ENCODE measurements around the gene FCN2. TPM values are rescaled to one million over a fixed set of nuclear protein-coding genes. Genes with fewer than 3 reads are reported as not detected.
A peak's percentile ranks its signal among the peaks of the same experiment; 100 is the strongest.

The FCN2 gene
- total RNA-seq, 1 donor = not detected

DNA sequence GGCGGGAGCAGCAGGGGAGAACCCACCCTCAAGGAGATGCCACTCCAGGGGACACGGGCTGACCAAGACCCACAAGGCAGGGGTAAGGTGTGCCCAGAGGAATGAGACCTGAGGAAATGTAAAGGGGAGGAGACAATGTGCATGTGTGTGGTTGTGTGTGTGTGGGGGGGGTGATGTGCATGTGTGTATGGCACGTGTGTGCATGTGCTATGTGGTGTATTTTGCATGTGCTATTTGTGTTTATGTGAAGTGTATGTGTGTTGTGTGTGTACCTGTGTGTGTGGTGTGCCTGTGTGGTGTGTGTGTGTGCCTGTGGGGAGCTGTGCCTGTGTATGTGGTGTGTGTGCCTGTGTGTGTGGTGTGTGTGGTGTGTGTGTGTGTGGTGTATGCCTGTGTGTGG, 33.5 kb upstream of the FCN2 start:
- Histone ChIP-seq H3K4me1 (ENCODE audit: insufficient read depth, low read length) (no peaks in the 10 kb centered on the region), H3K27ac (ENCODE audit: low read depth, low read length) (no peak overlapping the region), H3K79me2 (ENCODE audit: insufficient read depth, low read length) (no peaks in the 10 kb centered on the region), H3K36me3 (ENCODE audit: insufficient read depth, low read length) (peaks cover 38% of the 10 kb centered on the region), H4K20me1 (ENCODE audit: insufficient read depth, low read length) (peaks cover 11% of the 10 kb centered on the region), H3K27me3 (ENCODE audit: insufficient read depth, low read length) (no peaks in the 10 kb centered on the region), H2AFZ (ENCODE audit: low read length) (no peak overlapping the region), H3K9me3 (ENCODE audit: low read depth, low read length) (peaks cover 3% of the 10 kb centered on the region), H3K4me3 (ENCODE audit: insufficient read depth, low read length) (no peak overlapping the region), H3K4me2 (ENCODE audit: insufficient read depth, low read length) (no peak overlapping the region)
- peak; percentile 38 for DNase-seq (ENCODE audit: insufficient read length, low spot score, missing footprints)
- TF ChIP-seq, protein P1, sequence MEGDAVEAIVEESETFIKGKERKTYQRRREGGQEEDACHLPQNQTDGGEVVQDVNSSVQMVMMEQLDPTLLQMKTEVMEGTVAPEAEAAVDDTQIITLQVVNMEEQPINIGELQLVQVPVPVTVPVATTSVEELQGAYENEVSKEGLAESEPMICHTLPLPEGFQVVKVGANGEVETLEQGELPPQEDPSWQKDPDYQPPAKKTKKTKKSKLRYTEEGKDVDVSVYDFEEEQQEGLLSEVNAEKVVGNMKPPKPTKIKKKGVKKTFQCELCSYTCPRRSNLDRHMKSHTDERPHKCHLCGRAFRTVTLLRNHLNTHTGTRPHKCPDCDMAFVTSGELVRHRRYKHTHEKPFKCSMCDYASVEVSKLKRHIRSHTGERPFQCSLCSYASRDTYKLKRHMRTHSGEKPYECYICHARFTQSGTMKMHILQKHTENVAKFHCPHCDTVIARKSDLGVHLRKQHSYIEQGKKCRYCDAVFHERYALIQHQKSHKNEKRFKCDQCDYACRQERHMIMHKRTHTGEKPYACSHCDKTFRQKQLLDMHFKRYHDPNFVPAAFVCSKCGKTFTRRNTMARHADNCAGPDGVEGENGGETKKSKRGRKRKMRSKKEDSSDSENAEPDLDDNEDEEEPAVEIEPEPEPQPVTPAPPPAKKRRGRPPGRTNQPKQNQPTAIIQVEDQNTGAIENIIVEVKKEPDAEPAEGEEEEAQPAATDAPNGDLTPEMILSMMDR (IDR thresholded peaks at IDR 0.05; ENCODE audit: extremely low read depth, low read depth, low read length) = no peak

GRCh38 chr9:134847752-134848432, 32.7 kb upstream of the FCN2 start:
- H3K36me3 ChIP-seq (ENCODE audit: insufficient read depth, low read length) = peaks cover 30% of the 10 kb centered on the region
- DNase-seq (ENCODE audit: insufficient read length, low spot score, missing footprints) = peak; percentile 85
- H3K27me3 ChIP-seq (ENCODE audit: insufficient read depth, low read length) = no peaks in the 10 kb centered on the region
- no peak overlapping the region for H2AFZ ChIP-seq (ENCODE audit: low read length)
- no peak overlapping the region for H3K4me2 ChIP-seq (ENCODE audit: insufficient read depth, low read length)
- H4K20me1 ChIP-seq (ENCODE audit: insufficient read depth, low read length) = peaks cover 8% of the 10 kb centered on the region
- H3K9me3 ChIP-seq (ENCODE audit: low read depth, low read length) = peaks cover 3% of the 10 kb centered on the region
- TF ChIP-seq, protein P1 (IDR thresholded peaks at IDR 0.05; ENCODE audit: extremely low read depth, low read depth, low read length) = no peak
- H3K4me3 ChIP-seq (ENCODE audit: insufficient read depth, low read length) = no peak overlapping the region
- no peak overlapping the region for H3K27ac ChIP-seq (ENCODE audit: low read depth, low read length)
- H3K79me2 ChIP-seq (ENCODE audit: insufficient read depth, low read length) = no peaks in the 10 kb centered on the region
- H3K4me1 ChIP-seq (ENCODE audit: insufficient read depth, low read length) = no peaks in the 10 kb centered on the region

- H3K79me2 ChIP-seq (ENCODE audit: insufficient read depth, low read length) = no peaks in the 10 kb centered on the region
- no peak overlapping the region for H3K4me2 ChIP-seq (ENCODE audit: insufficient read depth, low read length)
- peaks cover 9% of the 10 kb centered on the region for H4K20me1 ChIP-seq (ENCODE audit: insufficient read depth, low read length)
- H3K36me3 ChIP-seq (ENCODE audit: insufficient read depth, low read length) = peaks cover 24% of the 10 kb centered on the region
- H3K4me1 ChIP-seq (ENCODE audit: insufficient read depth, low read length) = no peaks in the 10 kb centered on the region
- H3K27ac ChIP-seq (ENCODE audit: low read depth, low read length) = no peak overlapping the region
- H3K4me3 ChIP-seq (ENCODE audit: insufficient read depth, low read length) = no peak overlapping the region
- peak; percentile 86 for DNase-seq (ENCODE audit: insufficient read length, low spot score, missing footprints)
- H2AFZ ChIP-seq (ENCODE audit: low read length) = no peak overlapping the region
- H3K27me3 ChIP-seq (ENCODE audit: insufficient read depth, low read length) = no peaks in the 10 kb centered on the region
- TF ChIP-seq, protein P1 (IDR thresholded peaks at IDR 0.05; ENCODE audit: extremely low read depth, low read depth, low read length) = no peak
- peaks cover 3% of the 10 kb centered on the region for H3K9me3 ChIP-seq (ENCODE audit: low read depth, low read length)
Observed at GRCh38 chr9:134848504-134848903, 32.1 kb upstream of the FCN2 start.

DNA sequence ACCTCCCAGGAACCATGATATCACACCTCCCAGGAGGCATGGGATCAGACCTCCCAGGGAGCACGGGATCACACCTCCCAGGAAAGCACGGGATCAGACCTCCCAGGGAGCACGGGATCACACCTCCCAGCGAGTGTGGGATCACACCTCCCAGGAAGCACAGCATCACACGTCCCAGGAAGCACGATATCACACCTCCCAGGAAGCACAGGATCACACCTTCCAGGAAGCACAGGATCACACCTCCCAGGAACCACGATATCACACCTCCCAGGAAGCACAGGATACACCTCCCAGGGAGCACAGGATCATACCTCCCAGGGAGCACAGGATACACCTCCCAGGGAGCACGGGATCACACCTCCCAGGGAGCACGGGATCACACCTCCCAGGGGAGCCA, 30.0 kb upstream of the FCN2 start:
- Histone ChIP-seq H3K4me3 (ENCODE audit: insufficient read depth, low read length) (no peak overlapping the region), H3K27ac (ENCODE audit: low read depth, low read length) (no peak overlapping the region), H4K20me1 (ENCODE audit: insufficient read depth, low read length) (peaks cover 3% of the 10 kb centered on the region), H2AFZ (ENCODE audit: low read length) (no peak overlapping the region), H3K4me1 (ENCODE audit: insufficient read depth, low read length) (no peaks in the 10 kb centered on the region), H3K27me3 (ENCODE audit: insufficient read depth, low read length) (no peaks in the 10 kb centered on the region), H3K79me2 (ENCODE audit: insufficient read depth, low read length) (no peaks in the 10 kb centered on the region), H3K4me2 (ENCODE audit: insufficient read depth, low read length) (no peak overlapping the region), H3K9me3 (ENCODE audit: low read depth, low read length) (peaks cover 3% of the 10 kb centered on the region), H3K36me3 (ENCODE audit: insufficient read depth, low read length) (peaks cover 3% of the 10 kb centered on the region)
- TF ChIP-seq, protein P1 (IDR thresholded peaks at IDR 0.05; ENCODE audit: extremely low read depth, low read depth, low read length) = no peak
- peak; percentile 70 for DNase-seq (ENCODE audit: insufficient read length, low spot score, missing footprints)

Measured in osteoblast (primary cell).